ENCODE data around the gene FAM131B. TPM values are rescaled to one million over a fixed set of nuclear protein-coding genes. Genes with fewer than 3 reads are reported as not detected.

Gene FAM131B
- total RNA-seq, 4 donors from 2014 or later: 1.2 to 10.6 (median 6.5) TPM

DNA sequence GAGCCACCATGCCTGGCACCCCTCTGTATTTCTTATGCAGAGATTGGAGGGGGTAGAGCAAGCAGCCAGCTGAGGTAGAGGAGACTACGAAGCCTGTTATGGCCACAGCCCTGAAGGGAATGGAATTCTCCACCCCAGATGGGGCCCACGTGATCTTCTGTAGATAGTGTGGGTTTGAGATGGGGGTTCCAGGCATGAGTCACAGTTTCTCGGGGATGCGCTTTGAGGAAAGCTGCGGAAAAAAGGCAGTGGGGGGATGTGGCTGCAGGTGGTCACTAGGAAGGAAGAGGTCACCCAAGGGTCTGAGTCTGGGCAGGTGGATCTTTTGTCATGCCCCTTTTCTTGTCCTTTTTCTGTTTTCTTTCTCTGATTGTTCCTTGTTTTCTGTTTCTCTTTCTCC, 11.5 kb downstream of the FAM131B start:
- no peak for DNase-seq
- no peak overlapping the region for H3K27ac ChIP-seq
- H3K9me3 ChIP-seq: no peaks in the 10 kb centered on the region
- H3K4me3 ChIP-seq: no peak overlapping the region
- no peaks in the 10 kb centered on the region for H3K27me3 ChIP-seq
- no peak for TF ChIP-seq POLR2A (IDR thresholded peaks at IDR 0.05)
- TF ChIP-seq CTCF (IDR thresholded peaks at IDR 0.05): no peak
- H3K36me3 ChIP-seq: no peaks in the 10 kb centered on the region
- intact Hi-C loops (cut with DNase I; ENCODE audit: low total_unique reads): no loop called here
- H3K4me1 ChIP-seq: no peaks in the 10 kb centered on the region

DNA sequence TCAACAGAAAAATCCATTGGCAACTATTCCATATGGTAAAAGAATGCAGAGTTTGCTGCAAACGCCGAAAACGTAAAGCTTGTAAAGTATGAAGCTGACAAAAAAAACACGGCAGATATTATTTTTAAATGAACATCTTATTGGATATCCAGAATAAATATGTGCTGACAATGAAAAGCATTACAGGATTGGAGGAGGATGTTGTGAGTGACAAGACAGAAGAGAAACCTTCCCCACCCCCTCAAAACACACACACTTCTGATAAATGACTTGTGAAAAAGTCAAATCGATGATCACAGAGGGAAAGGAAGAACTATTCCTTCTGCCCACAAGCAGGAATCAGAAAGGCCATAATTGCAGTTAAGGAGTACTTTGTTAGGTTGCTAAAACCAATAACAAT, 14.6 kb downstream of the FAM131B start:
- Histone ChIP-seq H3K27ac (no peak overlapping the region), H3K4me3 (no peak overlapping the region), H3K36me3 (no peaks in the 10 kb centered on the region), H3K27me3 (no peaks in the 10 kb centered on the region), H3K9me3 (no peaks in the 10 kb centered on the region), H3K4me1 (no peaks in the 10 kb centered on the region)
- DNase-seq: no peak
- intact Hi-C loops (cut with DNase I; ENCODE audit: low total_unique reads): no loop called here
- no peak for TF ChIP-seq CTCF (IDR thresholded peaks at IDR 0.05)
- TF ChIP-seq POLR2A (IDR thresholded peaks at IDR 0.05): no peak

DNA sequence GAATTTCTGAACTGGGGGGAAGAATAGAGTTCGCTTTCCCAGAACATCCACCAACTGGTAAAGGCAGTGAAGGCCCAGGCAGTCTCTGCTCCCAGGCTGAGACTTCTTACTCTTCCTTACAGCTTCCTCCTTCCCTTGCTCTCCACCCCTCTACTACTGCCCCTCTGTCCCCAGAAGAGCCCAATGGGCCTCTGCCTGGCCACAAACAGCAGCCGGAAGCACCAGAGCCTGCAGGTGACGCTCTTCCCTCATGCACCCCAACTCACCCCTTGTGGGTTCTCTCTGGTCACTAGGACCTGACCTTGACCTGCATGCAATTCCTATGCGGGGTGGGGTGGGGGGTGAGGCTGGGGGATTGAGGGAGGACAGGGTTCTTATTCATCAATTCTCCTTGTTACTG, 16.5 kb downstream of the FAM131B start:
- no peak for DNase-seq
- no peak overlapping the region for H3K27ac ChIP-seq
- no peaks in the 10 kb centered on the region for H3K9me3 ChIP-seq
- intact Hi-C loops (cut with DNase I; ENCODE audit: low total_unique reads): no loop called here
- no peaks in the 10 kb centered on the region for H3K36me3 ChIP-seq
- no peak overlapping the region for H3K4me3 ChIP-seq
- H3K4me1 ChIP-seq: no peaks in the 10 kb centered on the region
- TF ChIP-seq POLR2A (IDR thresholded peaks at IDR 0.05) (no peak), CTCF (IDR thresholded peaks at IDR 0.05) (no peak)
- H3K27me3 ChIP-seq: no peaks in the 10 kb centered on the region

- intact Hi-C loops (cut with DNase I; ENCODE audit: low total_unique reads): no loop called here
- Histone ChIP-seq H3K4me1 (no peaks in the 10 kb centered on the region), H3K27me3 (no peaks in the 10 kb centered on the region), H3K9me3 (no peaks in the 10 kb centered on the region), H3K4me3 (no peak overlapping the region), H3K27ac (no peak overlapping the region), H3K36me3 (no peaks in the 10 kb centered on the region)
- peak; percentile 37 to 49 (median 41) for TF ChIP-seq CTCF (IDR thresholded peaks at IDR 0.05)
- no peak for TF ChIP-seq POLR2A (IDR thresholded peaks at IDR 0.05)
- no peak for DNase-seq
Observed at GRCh38 chr7:143345428-143345900, 17.0 kb downstream of the FAM131B start.

DNA sequence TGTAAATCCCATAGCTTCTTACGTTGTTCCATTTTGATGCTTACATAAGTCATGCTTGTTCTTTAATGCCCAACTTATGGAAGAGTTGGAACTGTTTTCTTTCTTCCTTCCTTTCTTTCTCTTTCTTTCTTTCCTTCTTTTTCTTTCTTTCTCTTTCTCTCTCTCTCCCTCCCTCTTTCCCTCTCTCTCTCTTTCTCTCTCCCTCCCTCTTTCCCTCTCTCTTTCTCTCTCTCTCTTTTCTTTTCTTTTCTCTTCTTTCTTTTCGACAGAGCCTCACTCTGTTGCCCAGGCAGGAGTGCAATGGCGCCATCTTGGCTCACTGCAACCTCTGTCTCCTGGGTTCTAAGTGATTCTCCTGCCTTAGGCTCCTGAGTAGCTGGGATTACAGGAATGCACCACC, 18.9 kb downstream of the FAM131B start:
- intact Hi-C loops (cut with DNase I; ENCODE audit: low total_unique reads): no loop called here
- Histone ChIP-seq H3K4me1 (no peaks in the 10 kb centered on the region), H3K27ac (no peak overlapping the region), H3K4me3 (no peak overlapping the region), H3K36me3 (no peaks in the 10 kb centered on the region), H3K9me3 (no peaks in the 10 kb centered on the region), H3K27me3 (no peaks in the 10 kb centered on the region)
- no peak for DNase-seq
- TF ChIP-seq CTCF (IDR thresholded peaks at IDR 0.05): no peak
- TF ChIP-seq POLR2A (IDR thresholded peaks at IDR 0.05): no peak

All from uterus (tissue), 4 donors.